ENCODE data around the gene TIMM9. TPM values are rescaled to one million over a fixed set of nuclear protein-coding genes. Genes with fewer than 3 reads are reported as not detected.

Gene TIMM9
- total and polyA plus RNA-seq, 2 donors (not counting 1 experiment from before 2014, with no cell fraction given) = 27.7 to 51.0 TPM

GRCh38 chr14:58395812-58396788, 31.2 kb downstream of the TIMM9 start, which contains the start of gene TOMM20L:
TOMM20L (plus strand) TSS chr14:58395930; CDS start chr14:58395958, 28 bp downstream.
- H3K4me3 Mint-ChIP-seq = peak within 1 kb of the TSS; percentile 87
- Histone ChIP-seq H2AFZ (ENCODE audit: insufficient read depth, low read depth, low read length, poor library complexity, severe bottlenecking) (peak within 1 kb of the TSS; percentile 95), H3K79me2 (ENCODE audit: control insufficient read depth, insufficient read depth, low read length) (no peaks in the 10 kb centered on the region), H3K4me1 (ENCODE audit: control insufficient read depth in 2 of 2, insufficient read depth in 2 of 2, low read length in 2 of 2) (peaks cover 9 to 14% of the 10 kb centered on the region in 2 donors), H3K27ac (ENCODE audit: low read length in 2 of 2) (peak within 1 kb of the TSS; percentile 55 to 76), H3K9me3 (ENCODE audit: control extremely low read depth in 1 of 3, control insufficient read depth in 2 of 3, insufficient read depth in 1 of 3, low read length in 2 of 3) (peaks cover 0 to 1% (median 0%) of the 10 kb centered on the region in 3 donors), H3K27me3 (replicated peaks in 1 of 4; ENCODE audit: control extremely low read depth in 1 of 4, control insufficient read depth in 3 of 4, insufficient read depth in 4 of 4, low read length in 3 of 4) (no peaks in the 10 kb centered on the region), H4K20me1 (ENCODE audit: control insufficient read depth, insufficient read depth, low read length, poor library complexity, severe bottlenecking) (no peaks in the 10 kb centered on the region), H3K4me3 (ENCODE audit: control extremely low read depth in 1 of 5, extremely low read depth in 1 of 5, insufficient read depth in 1 of 5, low read depth in 2 of 5, low read length in 4 of 5) (peak within 1 kb of the TSS; percentile 36 to 77 (median 66)), H3K4me2 (replicated peaks; ENCODE audit: low read depth, low read length, poor library complexity, severe bottlenecking) (peak within 1 kb of the TSS; percentile 80), H3K36me3 (replicated peaks in 1 of 2; ENCODE audit: control extremely low read depth in 1 of 2, control insufficient read depth in 1 of 2, extremely low read depth in 1 of 2, insufficient read depth in 2 of 2, low read length in 1 of 2) (no peaks in the 10 kb centered on the region), H3K9ac (ENCODE audit: low read length) (peak within 1 kb of the TSS; percentile 78)
- ChIA-PET CTCF (interaction anchor here (0.8 to 3.6 kb wide), 10 partner anchors 10 to 287 kb away, joined by 3 to 15 read pairs (median 4); partner anchors contain the start of genes ARID4A, KIAA0586 and TIMM9), POLR2A (interaction anchor here (0.9 to 1.5 kb wide), 3 partner anchors 23 to 98 kb away, joined by 3 to 4 read pairs (median 4); partner anchors contain the start of gene ARID4A)
- H3K27me3 Mint-ChIP-seq = no peaks in the 10 kb centered on the region
- H3K27ac Mint-ChIP-seq = peak within 1 kb of the TSS; percentile 87
- WGBS (ENCODE audit: insufficient coverage) = 7% methylated on average over 76 of the region's 86 CpGs
- peak; percentile 89 for DNase-seq
- no peaks in the 10 kb centered on the region for H3K9me3 Mint-ChIP-seq (ENCODE audit: insufficient read depth)
- ATAC-seq (ENCODE audit: low read depth) = peak; percentile 90
- intact Hi-C loops (cut with micrococcal nuclease) = loop anchor here (1.0 to 5.0 kb wide), 4 partner anchors 31 to 1004 kb away; partner anchors contain the start of genes ARID4A, KIAA0586, NAA30 and TIMM9
- TF ChIP-seq CTCF (IDR thresholded peaks at IDR 0.05) = peak; percentile 93
- no peak for TF ChIP-seq EZH2 (IDR thresholded peaks at IDR 0.05; ENCODE audit: borderline replicate concordance, insufficient read depth, low read depth, low read length, poor library complexity, severe bottlenecking)
- H3K4me1 Mint-ChIP-seq = peaks cover 13% of the 10 kb centered on the region

Measured in B cell (primary cell).